Calu3 (cell line): ENCODE data around the gene MTARC1. TPM values are rescaled to one million over a fixed set of nuclear protein-coding genes. Genes with fewer than 3 reads are reported as not detected.

Source experiments
- BruUV-seq: library from RNA; stranded (reverse); fragments of 400-500 nt; replicated peaks from 2 replicates; lab custom pipeline; 2021; lab: Mats Ljungman, UMichigan
- CTCF ChIA-PET: fragments of 300-600 bp; sonication (Branson Sonifier 250); formaldehyde crosslinking; loops from one replicate; lab custom pipeline; 2022; ENCODE audit warnings: antibody characterized with exemption; lab: Charles Lee
- DNase-seq: peaks from one replicate; pipeline ENCODE4 v3.0.0; 2022
- H3K27ac Mint-ChIP-seq: one replicate; pipeline ENCODE4 v1.8.0; 2022; ENCODE audit warnings: mixed read lengths; ENCODE audit not compliant: unreplicated experiment
- H3K27me3 Mint-ChIP-seq: one replicate; pipeline ENCODE4 v1.8.0; 2022; ENCODE audit warnings: mixed read lengths; ENCODE audit not compliant: unreplicated experiment
- H3K36me3 Mint-ChIP-seq: one replicate; pipeline ENCODE4 v1.8.0; 2022; ENCODE audit warnings: mild to moderate bottlenecking, moderate library complexity, mixed read lengths; ENCODE audit not compliant: insufficient read depth, unreplicated experiment
- H3K4me1 Mint-ChIP-seq: one replicate; pipeline ENCODE4 v1.8.0; 2022; ENCODE audit warnings: mild to moderate bottlenecking, low read depth, mixed read lengths; ENCODE audit not compliant: unreplicated experiment
- H3K4me3 Mint-ChIP-seq: one replicate; pipeline ENCODE4 v1.8.0; 2022; ENCODE audit warnings: mild to moderate bottlenecking, low read depth, moderate library complexity, mixed read lengths; ENCODE audit not compliant: unreplicated experiment
- H3K9me3 Mint-ChIP-seq: one replicate; pipeline ENCODE4 v1.8.0; 2022; ENCODE audit warnings: low read depth, mixed read lengths; ENCODE audit not compliant: unreplicated experiment
- intact Hi-C: fragments of 100-400 bp; cut with micrococcal nuclease; formaldehyde crosslinking; loops from one replicate; pipeline ENCODE4 v1.10.0; 2022; ENCODE audit not compliant: unreplicated experiment
- total RNA-seq: library from RNA; stranded (reverse); gene quantifications from 2 replicates; pipeline ENCODE4 v1.2.3, GENCODE V29; 2022
- TF ChIP-seq, protein P1 (sequence below): fragments of 200-600 bp; IDR thresholded peaks from one replicate; pipeline ENCODE4 v1.8.0; 2022; ENCODE audit warnings: antibody characterized with exemption; ENCODE audit not compliant: unreplicated experiment

The MTARC1 gene
- total RNA-seq, 1 experiment from 2014 or later = 21.3 TPM

DNA sequence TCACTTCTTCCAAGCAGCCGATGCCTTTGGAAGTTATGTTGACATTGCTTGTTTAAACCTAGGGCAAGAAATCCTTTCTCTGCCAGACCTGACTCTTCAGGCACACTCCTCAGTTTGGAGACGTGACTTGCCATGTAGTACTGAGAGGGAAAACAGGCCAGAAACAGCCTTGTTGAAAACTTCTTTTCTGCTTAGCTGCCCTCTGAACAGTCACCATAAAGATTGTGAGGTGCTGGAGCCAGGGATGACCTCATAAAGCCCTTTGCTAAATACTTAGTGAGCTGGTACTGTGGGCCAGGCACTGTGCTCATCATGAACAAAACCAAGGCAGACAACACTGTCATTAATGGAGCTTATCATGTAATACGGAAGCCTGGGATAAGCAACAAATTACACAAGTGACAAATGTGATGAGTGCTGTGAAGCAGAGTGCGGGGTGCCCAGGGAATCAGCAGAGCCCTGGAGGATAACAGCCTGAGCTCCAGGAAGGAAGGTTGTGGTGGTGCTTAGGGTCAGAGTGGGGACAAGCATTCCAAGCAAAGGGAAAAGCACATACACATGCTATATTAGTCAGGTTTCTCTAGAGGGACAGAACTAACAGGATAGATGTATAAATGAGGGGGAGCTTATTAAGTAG lies 42.4 kb downstream of the MTARC1 start:
- BruUV-seq = no TSS peak
- DNase-seq = no peak
- Mint-ChIP-seq H3K9me3 (peaks cover 3% of the 10 kb centered on the region), H3K36me3 (no peaks in the 10 kb centered on the region), H3K4me1 (peaks cover 7% of the 10 kb centered on the region), H3K27ac (no peak overlapping the region), H3K4me3 (no peak overlapping the region), H3K27me3 (peaks cover 15% of the 10 kb centered on the region)
- CTCF ChIA-PET = no interaction called here
- intact Hi-C loops = no loop called here
- TF ChIP-seq, protein P1, sequence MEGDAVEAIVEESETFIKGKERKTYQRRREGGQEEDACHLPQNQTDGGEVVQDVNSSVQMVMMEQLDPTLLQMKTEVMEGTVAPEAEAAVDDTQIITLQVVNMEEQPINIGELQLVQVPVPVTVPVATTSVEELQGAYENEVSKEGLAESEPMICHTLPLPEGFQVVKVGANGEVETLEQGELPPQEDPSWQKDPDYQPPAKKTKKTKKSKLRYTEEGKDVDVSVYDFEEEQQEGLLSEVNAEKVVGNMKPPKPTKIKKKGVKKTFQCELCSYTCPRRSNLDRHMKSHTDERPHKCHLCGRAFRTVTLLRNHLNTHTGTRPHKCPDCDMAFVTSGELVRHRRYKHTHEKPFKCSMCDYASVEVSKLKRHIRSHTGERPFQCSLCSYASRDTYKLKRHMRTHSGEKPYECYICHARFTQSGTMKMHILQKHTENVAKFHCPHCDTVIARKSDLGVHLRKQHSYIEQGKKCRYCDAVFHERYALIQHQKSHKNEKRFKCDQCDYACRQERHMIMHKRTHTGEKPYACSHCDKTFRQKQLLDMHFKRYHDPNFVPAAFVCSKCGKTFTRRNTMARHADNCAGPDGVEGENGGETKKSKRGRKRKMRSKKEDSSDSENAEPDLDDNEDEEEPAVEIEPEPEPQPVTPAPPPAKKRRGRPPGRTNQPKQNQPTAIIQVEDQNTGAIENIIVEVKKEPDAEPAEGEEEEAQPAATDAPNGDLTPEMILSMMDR = no peak

DNA sequence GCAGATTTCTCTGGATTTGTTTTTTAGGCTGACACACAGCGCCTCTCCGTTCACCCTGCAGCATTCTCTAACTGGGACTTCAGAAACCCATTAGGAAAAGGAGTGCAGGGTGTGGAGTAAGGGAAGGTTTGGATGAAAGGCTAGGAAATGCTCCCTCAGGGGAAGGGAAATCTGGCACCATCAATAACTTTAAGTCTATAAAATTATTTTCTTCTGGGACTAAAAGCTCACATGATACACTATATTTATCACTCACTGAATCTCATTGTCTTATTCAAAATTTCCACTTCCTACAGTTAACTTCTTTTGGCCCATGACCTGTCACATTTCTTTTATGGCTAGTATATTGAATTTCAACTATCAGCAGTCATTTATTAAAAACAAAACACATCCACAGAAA lies 46.7 kb downstream of the MTARC1 start:
- BruUV-seq = no TSS peak
- intact Hi-C loops = no loop called here
- CTCF ChIA-PET = no interaction called here
- no peaks in the 10 kb centered on the region for H3K36me3 Mint-ChIP-seq
- H3K4me1 Mint-ChIP-seq = no peaks in the 10 kb centered on the region
- H3K9me3 Mint-ChIP-seq = peaks cover 3% of the 10 kb centered on the region
- TF ChIP-seq, protein P1 = no peak
- DNase-seq = no peak
- H3K4me3 Mint-ChIP-seq = no peak overlapping the region
- H3K27ac Mint-ChIP-seq = no peak overlapping the region
- peaks cover 15% of the 10 kb centered on the region for H3K27me3 Mint-ChIP-seq

DNA sequence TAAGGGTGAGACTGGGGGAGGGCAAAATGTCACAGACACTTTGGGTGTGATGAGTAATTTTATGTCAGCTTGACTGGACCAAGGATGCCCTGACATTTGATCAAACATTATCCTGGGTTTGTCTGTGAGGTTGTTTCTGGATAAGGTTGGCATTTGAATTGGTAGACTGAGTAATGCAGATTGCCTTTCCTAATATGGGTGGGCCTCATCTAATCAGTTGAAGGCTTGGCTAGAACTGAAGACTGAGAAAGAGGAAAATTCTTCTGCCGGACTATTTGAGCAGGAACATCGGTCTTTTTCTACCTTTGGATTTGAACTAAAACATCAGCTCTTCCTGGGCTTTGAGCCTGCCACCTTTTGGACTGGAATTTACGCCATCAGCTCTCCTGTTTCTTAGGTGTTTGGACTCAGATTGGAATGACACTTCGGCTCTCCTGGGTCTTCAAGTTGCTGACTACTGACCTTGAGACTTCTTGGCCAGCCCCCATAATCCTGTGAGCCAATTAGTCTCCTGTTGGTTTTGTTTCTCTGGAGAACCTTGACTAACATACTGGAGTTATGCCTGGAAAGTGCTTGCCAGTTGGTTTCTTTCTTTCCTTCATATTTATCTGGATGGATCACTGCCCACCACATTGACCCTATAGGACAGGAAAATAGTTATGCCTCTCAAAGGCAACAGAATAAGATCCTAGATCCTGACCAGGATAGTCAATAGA lies 47.6 kb downstream of the MTARC1 start:
- BruUV-seq = no TSS peak
- no peak overlapping the region for H3K27ac Mint-ChIP-seq
- H3K9me3 Mint-ChIP-seq = peaks cover 3% of the 10 kb centered on the region
- no peaks in the 10 kb centered on the region for H3K4me1 Mint-ChIP-seq
- TF ChIP-seq, protein P1 = no peak
- H3K4me3 Mint-ChIP-seq = no peak overlapping the region
- intact Hi-C loops = no loop called here
- no peak for DNase-seq
- CTCF ChIA-PET = no interaction called here
- peaks cover 8% of the 10 kb centered on the region for H3K27me3 Mint-ChIP-seq
- H3K36me3 Mint-ChIP-seq = no peaks in the 10 kb centered on the region

Other genes with a start within 250 kb of the MTARC1 start
- 5.1 and 8.5 TPM in 2 replicates for gene C1orf115, start 96.5 kb upstream of the MTARC1 start, total RNA-seq
- gene MTARC2, start 38.6 kb upstream of the MTARC1 start, total RNA-seq = 9.1 and 16.4 TPM in 2 replicates
- 0.09 and 0.32 TPM in 2 replicates for gene HLX, start 92.5 kb downstream of the MTARC1 start, total RNA-seq